Measurements from ENCODE around the gene SOHLH1.

- TF ChIP-seq EZH2 (IDR thresholded peaks at IDR 0.05; ENCODE audit: borderline replicate concordance, low read depth, low read length, poor library complexity, severe bottlenecking) (no peak), CTCF (conservative IDR thresholded peaks at IDR 0.05; ENCODE audit: low read depth, low read length) (no peak)
These were observed 51.4 kb downstream of the SOHLH1 start for GRCh38 chr9:135647884-135648283.

All from A673 (cell line).